ENCODE measurements around the gene LINGO1.

DNA sequence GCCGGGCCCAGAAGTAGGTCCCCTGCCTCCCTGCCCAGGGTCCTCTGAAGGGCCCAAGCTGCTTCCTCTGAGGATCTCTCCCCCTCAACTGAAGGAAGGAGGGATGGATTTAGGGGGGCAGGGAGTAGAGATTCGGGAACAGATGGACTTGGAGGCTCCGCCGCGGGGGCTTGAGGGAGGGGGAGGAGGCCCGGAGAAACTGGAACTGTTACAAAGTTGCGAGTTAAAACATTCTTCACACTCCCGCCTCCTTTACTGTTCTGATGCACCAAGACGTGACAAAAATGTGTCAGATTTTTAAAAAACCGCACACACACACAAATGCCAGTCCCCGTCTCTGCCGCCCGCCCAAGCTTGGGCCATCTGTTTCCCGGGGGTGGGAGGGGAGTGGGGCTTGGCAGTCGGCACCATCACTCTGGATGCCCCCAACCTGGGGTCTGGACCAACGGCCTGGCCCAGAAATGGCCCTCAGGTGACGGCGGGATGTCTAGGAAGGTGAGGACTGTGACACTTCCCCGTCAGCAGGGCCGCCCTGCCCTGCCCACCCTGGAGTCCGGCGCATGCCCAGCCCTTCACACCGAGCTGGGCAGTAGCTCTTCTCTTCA, 25.0 kb upstream of the LINGO1 start:
- TF ChIP-seq, protein P1, sequence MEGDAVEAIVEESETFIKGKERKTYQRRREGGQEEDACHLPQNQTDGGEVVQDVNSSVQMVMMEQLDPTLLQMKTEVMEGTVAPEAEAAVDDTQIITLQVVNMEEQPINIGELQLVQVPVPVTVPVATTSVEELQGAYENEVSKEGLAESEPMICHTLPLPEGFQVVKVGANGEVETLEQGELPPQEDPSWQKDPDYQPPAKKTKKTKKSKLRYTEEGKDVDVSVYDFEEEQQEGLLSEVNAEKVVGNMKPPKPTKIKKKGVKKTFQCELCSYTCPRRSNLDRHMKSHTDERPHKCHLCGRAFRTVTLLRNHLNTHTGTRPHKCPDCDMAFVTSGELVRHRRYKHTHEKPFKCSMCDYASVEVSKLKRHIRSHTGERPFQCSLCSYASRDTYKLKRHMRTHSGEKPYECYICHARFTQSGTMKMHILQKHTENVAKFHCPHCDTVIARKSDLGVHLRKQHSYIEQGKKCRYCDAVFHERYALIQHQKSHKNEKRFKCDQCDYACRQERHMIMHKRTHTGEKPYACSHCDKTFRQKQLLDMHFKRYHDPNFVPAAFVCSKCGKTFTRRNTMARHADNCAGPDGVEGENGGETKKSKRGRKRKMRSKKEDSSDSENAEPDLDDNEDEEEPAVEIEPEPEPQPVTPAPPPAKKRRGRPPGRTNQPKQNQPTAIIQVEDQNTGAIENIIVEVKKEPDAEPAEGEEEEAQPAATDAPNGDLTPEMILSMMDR (IDR thresholded peaks at IDR 0.05; ENCODE audit: extremely low read depth in 1 of 2, insufficient read depth in 1 of 2, low read depth in 1 of 2, low read length in 2 of 2): no peak
- TF ChIP-seq, protein P2, sequence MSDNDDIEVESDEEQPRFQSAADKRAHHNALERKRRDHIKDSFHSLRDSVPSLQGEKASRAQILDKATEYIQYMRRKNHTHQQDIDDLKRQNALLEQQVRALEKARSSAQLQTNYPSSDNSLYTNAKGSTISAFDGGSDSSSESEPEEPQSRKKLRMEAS (IDR thresholded peaks at IDR 0.05; ENCODE audit: insufficient read depth, insufficient read length): no peak
- no peak for TF ChIP-seq MYC (IDR thresholded peaks at IDR 0.05; ENCODE audit: low read depth, low read length)
- TF ChIP-seq POLR2A (IDR thresholded peaks at IDR 0.05; ENCODE audit: low read depth, low read length): no peak
- no peak for TF ChIP-seq POLR2AphosphoS5 (IDR thresholded peaks at IDR 0.05; ENCODE audit: insufficient read depth, low read depth, low read length)
- TF ChIP-seq EZH2 (IDR thresholded peaks at IDR 0.05; ENCODE audit: borderline replicate concordance, low read depth, low read length, severe bottlenecking): no peak
- no peak for TF ChIP-seq FOS (IDR thresholded peaks at IDR 0.05; ENCODE audit: borderline replicate concordance, insufficient read depth, low read length)

All from endothelial cell of umbilical vein (primary cell).